Esophagus (tissue), 2 donors: Measurements from ENCODE around the gene ARHGAP24. TPM values are rescaled to one million over a fixed set of nuclear protein-coding genes. Genes with fewer than 3 reads are reported as not detected.

Experiments used
- H3K27ac ChIP-seq, 2 donors: one replicate each; pipeline ENCODE4 v1.5.1; 2013; ENCODE audit warnings: low read depth in 2 of 2, mild to moderate bottlenecking in 2 of 2, inconsistent platforms in 1 of 2, low read length in 1 of 2, moderate library complexity in 1 of 2
- H3K27me3 ChIP-seq, 2 donors: one replicate each; pipeline ENCODE4 v1.6.1; 2013; ENCODE audit warnings: low read length in 2 of 2, control low read depth in 1 of 2, mild to moderate bottlenecking in 1 of 2; ENCODE audit not compliant: insufficient read depth in 2 of 2, control insufficient read depth in 1 of 2
- H3K36me3 ChIP-seq, 2 donors: one replicate each; pipeline ENCODE4 v1.6.1; 2013; ENCODE audit warnings: low read length in 1 of 2; ENCODE audit not compliant: control insufficient read depth in 2 of 2, insufficient read depth in 2 of 2
- H3K4me1 ChIP-seq, 2 donors: one replicate each; pipeline ENCODE4 v1.6.1; 2013; ENCODE audit warnings: low read length in 1 of 2; ENCODE audit not compliant: control insufficient read depth in 2 of 2, insufficient read depth in 2 of 2
- H3K4me3 ChIP-seq, 2 donors: one replicate each; pipeline ENCODE4 v1.5.1; 2013; ENCODE audit warnings: low read length in 2 of 2, mild to moderate bottlenecking in 2 of 2, low read depth in 1 of 2, moderate library complexity in 1 of 2
- H3K9me3 ChIP-seq, 2 donors: one replicate each; pipeline ENCODE4 v1.6.1; 2013; ENCODE audit warnings: mild to moderate bottlenecking in 2 of 2, low read depth in 1 of 2, low read length in 1 of 2, moderate library complexity in 1 of 2; ENCODE audit not compliant: control insufficient read depth in 2 of 2, insufficient read depth in 1 of 2
- WGBS, 2 donors: extraction: QIAGEN DNeasy Blood & Tissue Kit; methylation state at CpG; one replicate each; pipeline ENCODE4 v1.1.7; 2013; 5-methylcytosine and 5-hydroxymethylcytosine counted together
- polyA plus RNA-seq, 2 donors: library from polyadenylated mRNA; stranded (reverse); fragments of 200-250 nt; gene quantifications; one replicate each; pipeline ENCODE4 v1.2.3, GENCODE V29; 2013
- donor health status: healthy with polysubstance abuse.
- donor health status: Bipolar disorder and iron deficiency.

ARHGAP24 gene
- polyA plus RNA-seq, 2 donors: 2.0 to 2.8 TPM

DNA sequence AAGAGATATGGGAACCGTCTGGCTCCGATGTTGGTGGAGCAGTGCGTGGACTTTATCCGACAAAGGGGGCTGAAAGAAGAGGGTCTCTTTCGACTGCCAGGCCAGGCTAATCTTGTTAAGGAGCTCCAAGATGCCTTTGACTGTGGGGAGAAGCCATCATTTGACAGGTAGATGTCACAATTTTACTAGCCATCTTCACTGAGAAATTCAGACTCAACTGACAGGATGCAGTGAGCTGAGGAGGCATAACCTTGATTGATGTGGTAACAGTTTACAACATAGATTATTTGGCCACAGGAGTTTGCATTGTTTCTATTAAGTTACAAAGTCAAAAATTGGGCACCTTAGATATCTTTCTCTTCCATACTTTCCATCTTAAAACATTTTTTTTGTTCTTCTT lies 467.2 kb downstream of the ARHGAP24 start:
- Histone ChIP-seq H3K9me3 (no peaks in the 10 kb centered on the region), H3K4me3 (no peak overlapping the region), H3K36me3 (no peaks in the 10 kb centered on the region), H3K4me1 (no peaks in the 10 kb centered on the region), H3K27ac (no peak overlapping the region), H3K27me3 (no peaks in the 10 kb centered on the region)
- 89 to 92% methylated on average over 5 of the region's 5 CpGs for WGBS, 2 donors

DNA sequence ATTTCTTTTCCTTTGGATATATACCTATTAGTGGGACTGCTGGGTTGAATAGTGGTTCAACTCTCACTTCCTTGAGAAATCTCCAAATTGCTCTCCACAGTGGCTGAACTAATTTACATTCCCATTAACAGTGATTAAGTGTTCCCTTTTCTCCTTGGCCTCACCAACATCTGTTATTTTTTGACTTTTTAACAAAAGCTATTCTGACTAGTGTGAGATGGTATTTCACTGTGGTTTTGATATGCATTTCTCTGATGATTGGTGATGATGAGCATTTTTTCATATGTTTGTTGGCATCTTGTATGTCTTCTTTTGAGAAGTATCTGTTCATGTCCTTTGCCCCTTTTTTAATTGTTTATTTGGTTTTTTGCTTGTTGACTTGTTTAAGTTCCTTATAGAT lies 471.9 kb downstream of the ARHGAP24 start:
- no peaks in the 10 kb centered on the region for H3K27me3 ChIP-seq
- no peaks in the 10 kb centered on the region for H3K36me3 ChIP-seq
- H3K4me3 ChIP-seq: no peak overlapping the region
- H3K27ac ChIP-seq: no peak overlapping the region
- H3K4me1 ChIP-seq: no peaks in the 10 kb centered on the region
- no peaks in the 10 kb centered on the region for H3K9me3 ChIP-seq

DNA sequence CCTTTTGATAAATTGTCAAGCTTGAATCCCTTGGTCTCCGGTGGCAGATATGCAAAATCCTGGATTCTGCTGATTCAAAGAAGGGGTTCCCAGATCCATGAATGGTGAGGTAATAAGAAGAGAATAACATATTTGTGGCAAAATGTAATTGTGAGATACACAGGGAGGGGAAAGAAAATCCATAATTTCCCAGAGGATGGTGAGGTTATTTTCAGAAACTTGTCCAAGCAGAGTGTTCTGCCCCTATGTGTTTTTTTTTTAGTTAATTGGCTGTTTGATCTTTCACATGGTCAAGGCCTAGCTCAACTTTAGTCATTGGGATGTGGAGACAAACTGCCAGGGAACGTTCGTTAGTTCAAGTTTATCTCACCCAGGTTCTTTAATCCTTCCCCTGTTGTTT lies 476.1 kb downstream of the ARHGAP24 start:
- H3K4me3 ChIP-seq: no peak overlapping the region
- H3K27ac ChIP-seq: no peak overlapping the region
- H3K4me1 ChIP-seq: no peaks in the 10 kb centered on the region
- H3K36me3 ChIP-seq: no peaks in the 10 kb centered on the region
- no peaks in the 10 kb centered on the region for H3K27me3 ChIP-seq
- H3K9me3 ChIP-seq: no peaks in the 10 kb centered on the region
- 89 to 91% methylated on average over 3 of the region's 3 CpGs for WGBS, 2 donors

DNA sequence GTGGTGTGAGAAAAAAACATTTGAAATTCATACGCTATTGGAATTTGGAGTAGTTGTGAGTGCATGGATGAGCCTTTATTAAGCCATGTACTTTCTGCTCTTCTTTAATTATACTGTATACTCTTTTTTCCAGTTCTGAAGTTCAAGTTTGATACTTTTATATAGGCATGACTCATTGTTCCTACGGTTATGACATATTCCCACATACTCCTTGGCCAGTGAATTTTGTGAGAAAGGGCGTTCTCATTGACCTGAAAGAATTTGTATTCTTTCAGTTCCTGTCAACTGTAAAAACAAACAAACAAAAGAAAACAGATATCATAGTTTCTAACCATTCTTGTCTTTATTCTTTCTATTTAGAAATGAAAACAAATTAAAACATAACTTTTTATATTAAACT lies 477.6 kb downstream of the ARHGAP24 start:
- 76 to 85% methylated on average over 3 of the region's 3 CpGs for WGBS, 2 donors
- no peaks in the 10 kb centered on the region for H3K9me3 ChIP-seq
- H3K27ac ChIP-seq: no peak overlapping the region
- H3K36me3 ChIP-seq: no peaks in the 10 kb centered on the region
- no peaks in the 10 kb centered on the region for H3K27me3 ChIP-seq
- no peak overlapping the region for H3K4me3 ChIP-seq
- H3K4me1 ChIP-seq: no peaks in the 10 kb centered on the region

DNA sequence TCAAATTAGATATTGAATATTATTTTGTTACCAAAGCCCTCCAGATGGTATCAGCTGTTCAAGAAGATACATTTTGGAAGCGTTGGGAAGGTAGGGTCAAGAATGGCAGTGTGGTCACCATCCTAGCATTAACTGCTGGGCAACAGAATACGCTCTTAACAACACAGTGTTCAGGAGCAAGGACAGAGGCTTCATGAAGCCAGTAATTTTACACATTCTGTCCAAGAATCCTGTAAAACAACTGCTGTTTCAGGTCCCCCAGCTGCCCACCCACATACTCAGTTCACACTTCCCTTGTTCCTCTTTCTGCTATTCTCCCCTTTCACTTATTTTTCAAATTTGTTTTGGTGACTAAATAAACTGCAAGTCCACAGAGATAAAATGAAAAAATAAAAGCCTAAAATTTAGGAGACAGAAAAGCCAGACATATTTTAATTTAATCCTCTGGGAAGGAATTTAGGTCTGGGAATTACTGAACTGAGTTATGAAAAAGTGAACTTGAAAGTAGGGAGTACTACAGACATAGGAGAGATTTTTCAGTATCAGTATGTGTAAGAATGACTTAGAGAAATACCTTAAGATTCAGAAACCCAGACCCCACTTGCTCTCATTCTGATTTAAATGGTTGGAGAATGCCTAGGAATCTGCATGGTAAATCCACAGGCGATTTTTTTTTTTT lies 478.2 kb downstream of the ARHGAP24 start:
- Histone ChIP-seq H3K4me1 (no peaks in the 10 kb centered on the region), H3K4me3 (no peak overlapping the region), H3K27me3 (no peaks in the 10 kb centered on the region), H3K9me3 (no peaks in the 10 kb centered on the region), H3K27ac (no peak overlapping the region), H3K36me3 (no peaks in the 10 kb centered on the region)
- 74 to 76% methylated on average over 3 of the region's 3 CpGs for WGBS, 2 donors

DNA sequence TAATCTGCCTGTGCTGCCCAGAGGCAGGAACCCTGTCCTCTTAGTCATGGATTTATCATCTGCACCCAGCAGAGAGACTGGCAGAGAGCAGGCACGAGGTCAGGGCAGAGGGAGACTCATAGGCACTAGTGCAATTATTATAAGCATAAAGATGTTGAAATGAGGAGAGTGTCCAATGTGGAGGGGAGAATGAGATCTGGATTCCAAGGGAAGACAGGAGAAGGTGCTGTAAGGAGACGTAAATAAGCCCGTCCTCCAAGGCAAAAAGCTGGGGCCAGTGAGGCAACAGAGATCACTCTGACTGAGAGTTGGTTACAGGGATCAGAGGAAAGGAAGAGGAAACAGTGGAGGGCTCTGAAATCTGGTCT lies 478.7 kb downstream of the ARHGAP24 start:
- no peaks in the 10 kb centered on the region for H3K27me3 ChIP-seq
- H3K27ac ChIP-seq: no peak overlapping the region
- no peaks in the 10 kb centered on the region for H3K9me3 ChIP-seq
- no peaks in the 10 kb centered on the region for H3K4me1 ChIP-seq
- 82 to 84% methylated on average over 3 of the region's 3 CpGs for WGBS, 2 donors
- H3K36me3 ChIP-seq: no peaks in the 10 kb centered on the region
- H3K4me3 ChIP-seq: no peak overlapping the region

DNA sequence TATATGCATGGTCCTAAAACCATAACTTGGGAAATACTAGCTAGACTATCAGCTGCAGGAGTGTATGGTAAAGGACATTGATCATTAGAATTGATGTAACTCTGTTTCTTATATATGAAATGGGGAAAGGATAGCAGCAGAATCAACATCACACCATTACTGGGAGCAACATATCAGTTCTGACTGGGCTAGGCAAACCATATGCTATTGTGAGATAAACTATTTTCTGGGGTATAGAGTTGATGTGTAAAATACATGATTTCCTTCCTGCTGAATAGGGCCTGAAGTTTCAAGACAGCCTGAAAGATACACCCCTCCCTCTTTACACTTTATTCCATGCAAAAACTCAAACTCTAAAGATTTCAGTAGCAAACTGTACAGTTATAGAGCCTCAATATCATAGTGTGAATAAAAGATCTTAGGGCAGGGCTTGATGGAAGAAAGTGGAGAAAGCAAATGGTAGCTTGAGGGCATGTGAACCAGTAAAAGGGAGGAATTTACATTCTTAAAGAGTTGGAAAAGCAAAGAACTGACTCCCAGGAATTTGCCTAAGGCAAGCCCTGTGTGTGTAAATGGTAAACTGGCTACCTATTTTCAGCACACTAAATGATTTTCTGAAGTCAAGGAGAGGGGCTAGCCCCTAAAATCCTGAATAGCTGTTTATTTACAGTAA lies 480.8 kb downstream of the ARHGAP24 start:
- no peaks in the 10 kb centered on the region for H3K36me3 ChIP-seq
- no peaks in the 10 kb centered on the region for H3K4me1 ChIP-seq
- H3K9me3 ChIP-seq: no peaks in the 10 kb centered on the region
- H3K27me3 ChIP-seq: no peaks in the 10 kb centered on the region
- no peak overlapping the region for H3K4me3 ChIP-seq
- H3K27ac ChIP-seq: no peak overlapping the region

DNA sequence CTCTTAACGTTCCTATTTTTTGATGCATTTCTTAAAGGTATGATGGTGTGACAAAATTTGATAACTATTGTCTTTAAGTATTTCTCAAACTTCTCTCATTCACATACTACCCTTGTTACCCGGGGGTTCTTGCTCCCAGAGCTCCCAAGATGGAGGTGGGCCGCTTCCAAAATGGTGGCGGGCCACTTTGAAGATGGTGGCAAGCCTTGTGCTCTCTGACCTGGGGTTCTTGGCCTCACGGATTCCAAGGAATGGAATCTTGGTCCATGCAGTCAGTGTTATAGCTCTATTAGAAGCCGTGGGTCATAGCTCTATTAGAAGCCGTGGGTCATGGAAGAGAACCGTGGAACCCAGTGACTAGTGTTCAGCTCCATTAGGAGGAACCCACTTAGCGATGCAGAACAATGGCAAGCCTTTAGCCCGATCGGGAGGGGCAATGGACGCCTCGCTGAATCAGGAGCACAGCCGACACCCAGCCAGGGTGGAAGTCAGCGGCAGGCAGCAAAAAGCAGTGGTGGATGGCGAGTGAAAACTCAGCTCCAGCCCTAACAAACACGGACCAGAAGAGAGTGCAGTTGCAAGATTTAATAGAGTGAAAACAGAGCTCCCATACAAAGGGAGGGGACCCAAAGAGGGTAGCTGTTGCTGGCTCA lies 481.5 kb downstream of the ARHGAP24 start:
- Histone ChIP-seq H3K27ac (no peak overlapping the region), H3K4me3 (no peak overlapping the region), H3K36me3 (no peaks in the 10 kb centered on the region), H3K9me3 (no peaks in the 10 kb centered on the region), H3K4me1 (no peaks in the 10 kb centered on the region), H3K27me3 (no peaks in the 10 kb centered on the region)
- WGBS, 2 donors: 95 to 97% methylated on average over 17 of the region's 17 CpGs

DNA sequence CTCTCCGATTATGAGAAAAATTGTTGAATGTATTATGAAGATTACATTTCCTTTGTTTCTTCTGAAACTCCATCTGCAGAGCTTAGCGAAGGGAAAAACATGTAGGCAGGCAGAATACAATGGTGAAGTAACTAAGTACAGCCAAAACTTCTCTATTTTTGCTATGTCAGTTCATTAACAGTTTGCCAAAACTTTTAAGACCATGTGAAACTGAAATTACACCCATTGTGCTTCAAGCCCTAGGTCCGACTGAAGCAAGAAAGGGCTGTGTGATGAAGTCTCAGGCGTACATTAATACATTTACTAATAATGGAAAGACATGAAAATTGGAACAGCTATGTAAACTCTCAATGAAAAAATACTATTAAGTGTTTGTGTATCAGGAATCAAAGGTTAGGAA lies 486.9 kb downstream of the ARHGAP24 start:
- Histone ChIP-seq H3K4me3 (no peak overlapping the region), H3K4me1 (no peaks in the 10 kb centered on the region), H3K27me3 (no peaks in the 10 kb centered on the region), H3K9me3 (no peaks in the 10 kb centered on the region), H3K36me3 (no peaks in the 10 kb centered on the region), H3K27ac (no peak overlapping the region)
- 83 to 92% methylated on average over 4 of the region's 4 CpGs for WGBS, 2 donors

DNA sequence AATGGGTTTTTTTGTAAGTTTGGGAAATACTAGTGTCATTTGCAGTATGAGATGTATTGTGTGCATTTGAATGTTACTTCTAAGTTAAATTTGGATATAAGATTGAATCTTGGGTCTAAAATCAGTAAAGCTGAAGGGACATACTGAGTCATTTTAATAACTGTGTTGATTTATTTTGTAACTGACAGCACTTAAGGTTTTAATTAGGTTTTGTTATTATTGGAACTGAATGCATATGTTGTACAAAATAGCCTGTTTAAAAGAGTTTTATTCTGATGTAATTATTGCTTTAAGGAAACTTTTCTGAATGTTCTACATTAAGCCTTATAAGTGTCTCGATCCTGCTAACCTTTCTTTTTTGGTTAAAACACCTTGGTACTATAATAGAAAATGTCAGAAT lies 488.3 kb downstream of the ARHGAP24 start:
- Histone ChIP-seq H3K27ac (no peak overlapping the region), H3K9me3 (no peaks in the 10 kb centered on the region), H3K4me1 (no peaks in the 10 kb centered on the region), H3K4me3 (no peak overlapping the region), H3K27me3 (no peaks in the 10 kb centered on the region), H3K36me3 (no peaks in the 10 kb centered on the region)
- WGBS, 2 donors: 86 to 90% methylated on average over 1 of the region's 1 CpG
